HEK293 (cell line): Measurements from ENCODE around the gene RAC3.

Source experiments
- CTCF ChIA-PET: fragments of 350-600 bp; formaldehyde crosslinking; extraction: SDS; loops from one replicate; lab custom pipeline; 2021; ENCODE audit warnings: antibody characterized with exemption; lab: Yijun Ruan, JAX
- POLR2A ChIA-PET: fragments of 300-600 bp; formaldehyde crosslinking; extraction: SDS; loops from one replicate; lab custom pipeline; 2020; ENCODE audit warnings: antibody characterized with exemption, inconsistent platforms; lab: Yijun Ruan, JAX
- H3K27ac ChIP-seq: fragments of 200-500 bp; sonication (Bioruptor generic); 2 replicates; pipeline ENCODE4 v1.5.1; 2014; ENCODE audit warnings: low read depth, low read length, control low read depth, inconsistent platforms; ENCODE audit errors: extremely low read depth
- H3K36me3 ChIP-seq, 2 experiments: fragments of 200-500 bp in 1 of 2; sonication (Bioruptor generic) in 1 of 2; 1 replicate in 1 of 2; 2 replicates in 1 of 2; pipeline ENCODE4 v1.5.1; 2014 to 2017; ENCODE audit warnings: inconsistent platforms in 2 of 2, low read length in 2 of 2; ENCODE audit not compliant: control insufficient read depth in 2 of 2, insufficient read depth in 1 of 2
- H3K4me1 ChIP-seq: fragments of 200-500 bp; sonication (Bioruptor generic); 2 replicates; pipeline ENCODE4 v1.5.1; 2014; ENCODE audit warnings: mild to moderate bottlenecking, low read length, inconsistent platforms; ENCODE audit not compliant: control insufficient read depth, insufficient read depth
- H3K4me3 ChIP-seq: 2 replicates; pipeline ENCODE4 v1.5.1; 2011; ENCODE audit warnings: low read depth, mild to moderate bottlenecking, control low read depth, low read length, moderate library complexity
- H3K9me3 ChIP-seq: fragments of 200-500 bp; sonication (Bioruptor generic); 2 replicates; pipeline ENCODE4 v1.5.1; 2014; ENCODE audit warnings: low read depth, low read length, inconsistent platforms; ENCODE audit not compliant: control insufficient read depth, insufficient read depth
- ATF2 ChIP-seq: fragments of 450-650 bp; formaldehyde crosslinking; IDR thresholded peaks from 2 replicates; pipeline ENCODE4 v1.5.1; 2016; ENCODE audit warnings: missing biosample characterization, missing genetic modification characterization, low read depth
- CTCF ChIP-seq: fragments of 450-650 bp; formaldehyde crosslinking; IDR thresholded peaks from 2 replicates; pipeline ENCODE4 v1.5.1; 2016; ENCODE audit warnings: missing biosample characterization, missing genetic modification characterization
- EGR2 ChIP-seq: fragments of 450-650 bp; formaldehyde crosslinking; IDR thresholded peaks from 2 replicates; pipeline ENCODE4 v1.5.1; 2016; ENCODE audit warnings: low read depth, missing biosample characterization, missing genetic modification characterization
- GLIS1 ChIP-seq: fragments of 450-650 bp; formaldehyde crosslinking; IDR thresholded peaks from 2 replicates; pipeline ENCODE4 v1.5.1; 2016; ENCODE audit warnings: missing biosample characterization, missing genetic modification characterization
- KLF16 ChIP-seq: fragments of 450-650 bp; formaldehyde crosslinking; IDR thresholded peaks from 2 replicates; pipeline ENCODE4 v1.5.1; 2017; ENCODE audit warnings: missing biosample characterization, missing genetic modification characterization
- KLF17 ChIP-seq: fragments of 450-650 bp; formaldehyde crosslinking; IDR thresholded peaks from 2 replicates; pipeline ENCODE4 v1.5.1; 2016; ENCODE audit warnings: missing biosample characterization, missing genetic modification characterization
- KLF7 ChIP-seq: fragments of 450-650 bp; formaldehyde crosslinking; IDR thresholded peaks from 2 replicates; pipeline ENCODE4 v1.5.1; 2016; ENCODE audit warnings: missing biosample characterization, missing genetic modification characterization, borderline replicate concordance
- KLF9 ChIP-seq: fragments of 450-650 bp; formaldehyde crosslinking; IDR thresholded peaks from 2 replicates; pipeline ENCODE4 v1.5.1; 2016; ENCODE audit warnings: missing biosample characterization, missing genetic modification characterization, low read depth
- SP3 ChIP-seq: fragments of 450-650 bp; formaldehyde crosslinking; IDR thresholded peaks from 2 replicates; pipeline ENCODE4 v1.5.1; 2016; ENCODE audit warnings: missing biosample characterization, missing genetic modification characterization
- YY1 ChIP-seq: fragments of 450-650 bp; formaldehyde crosslinking; IDR thresholded peaks from 2 replicates; pipeline ENCODE4 v1.5.1; 2018; ENCODE audit warnings: missing biosample characterization, missing genetic modification characterization
- ZBTB6 ChIP-seq: fragments of 450-650 bp; formaldehyde crosslinking; IDR thresholded peaks from 2 replicates; pipeline ENCODE4 v1.5.1; 2017; ENCODE audit warnings: missing biosample characterization, missing genetic modification characterization
- ZBTB7A ChIP-seq: fragments of 450-650 bp; formaldehyde crosslinking; IDR thresholded peaks from 2 replicates; pipeline ENCODE4 v1.5.1; 2016; ENCODE audit warnings: low read depth, missing biosample characterization, missing genetic modification characterization
- ZNF10 ChIP-seq: fragments of 450-650 bp; formaldehyde crosslinking; IDR thresholded peaks from 2 replicates; pipeline ENCODE4 v1.5.1; 2017; ENCODE audit warnings: missing biosample characterization, missing genetic modification characterization
- ZNF132 ChIP-seq: fragments of 450-650 bp; formaldehyde crosslinking; IDR thresholded peaks from 2 replicates; pipeline ENCODE4 v1.5.1; 2017; ENCODE audit warnings: missing biosample characterization, missing genetic modification characterization, borderline replicate concordance
- ZNF155 ChIP-seq: fragments of 450-650 bp; formaldehyde crosslinking; IDR thresholded peaks from 2 replicates; pipeline ENCODE4 v1.5.1; 2016; ENCODE audit warnings: missing biosample characterization, missing genetic modification characterization
- ZNF202 ChIP-seq: fragments of 450-650 bp; formaldehyde crosslinking; IDR thresholded peaks from 2 replicates; pipeline ENCODE4 v1.5.1; 2016; ENCODE audit warnings: missing biosample characterization, missing genetic modification characterization, borderline replicate concordance
- ZNF223 ChIP-seq: fragments of 450-650 bp; formaldehyde crosslinking; IDR thresholded peaks from 2 replicates; pipeline ENCODE4 v1.5.1; 2016; ENCODE audit warnings: missing biosample characterization, missing genetic modification characterization
- ZNF324 ChIP-seq: fragments of 450-650 bp; formaldehyde crosslinking; IDR thresholded peaks from 2 replicates; pipeline ENCODE4 v1.5.1; 2016; ENCODE audit warnings: missing biosample characterization, missing genetic modification characterization
- ZNF350 ChIP-seq: fragments of 450-650 bp; formaldehyde crosslinking; IDR thresholded peaks from 2 replicates; pipeline ENCODE4 v1.5.0; 2017; ENCODE audit warnings: missing biosample characterization, mild to moderate bottlenecking, missing genetic modification characterization
- ZNF366 ChIP-seq: fragments of 450-650 bp; formaldehyde crosslinking; conservative IDR thresholded peaks from 2 replicates; pipeline ENCODE4 v1.5.1; 2016; ENCODE audit warnings: missing biosample characterization, missing genetic modification characterization
- ZNF501 ChIP-seq: fragments of 450-650 bp; formaldehyde crosslinking; IDR thresholded peaks from 2 replicates; pipeline ENCODE4 v1.5.1; 2016; ENCODE audit warnings: missing biosample characterization, missing genetic modification characterization
- ZNF510 ChIP-seq: fragments of 450-650 bp; formaldehyde crosslinking; IDR thresholded peaks from 2 replicates; pipeline ENCODE4 v1.5.1; 2018; ENCODE audit warnings: mild to moderate bottlenecking, missing genetic modification characterization, missing biosample characterization; ENCODE audit not compliant: insufficient replicate concordance
- ZNF555 ChIP-seq: fragments of 450-650 bp; formaldehyde crosslinking; conservative IDR thresholded peaks from 2 replicates; pipeline ENCODE4 v1.5.1; 2017; ENCODE audit warnings: missing biosample characterization, mild to moderate bottlenecking, missing genetic modification characterization, inconsistent platforms
- ZNF560 ChIP-seq: fragments of 450-650 bp; formaldehyde crosslinking; IDR thresholded peaks from 2 replicates; pipeline ENCODE4 v1.5.1; 2017; ENCODE audit warnings: missing biosample characterization, missing genetic modification characterization, borderline replicate concordance
- ZNF596 ChIP-seq: fragments of 450-650 bp; IDR thresholded peaks from 2 replicates; pipeline ENCODE4 v1.5.0; 2018; ENCODE audit warnings: missing biosample characterization, mild to moderate bottlenecking, missing genetic modification characterization, moderate library complexity
- ZNF600 ChIP-seq: fragments of 450-650 bp; formaldehyde crosslinking; IDR thresholded peaks from 2 replicates; pipeline ENCODE4 v1.5.1; 2016; ENCODE audit warnings: missing biosample characterization, missing genetic modification characterization
- ZNF645 ChIP-seq: fragments of 450-650 bp; formaldehyde crosslinking; IDR thresholded peaks from 2 replicates; pipeline ENCODE4; 2016; ENCODE audit warnings: missing biosample characterization, missing genetic modification characterization
- ZNF660 ChIP-seq: fragments of 450-650 bp; IDR thresholded peaks from 2 replicates; pipeline ENCODE4 v1.5.1; 2018; ENCODE audit warnings: missing biosample characterization, mild to moderate bottlenecking, missing genetic modification characterization
- ZNF664 ChIP-seq: fragments of 450-650 bp; formaldehyde crosslinking; IDR thresholded peaks from 2 replicates; pipeline ENCODE4 v1.5.1; 2016; ENCODE audit warnings: missing biosample characterization, missing genetic modification characterization
- ZNF677 ChIP-seq: fragments of 450-650 bp; IDR thresholded peaks from 2 replicates; pipeline ENCODE4 v1.5.0; 2018; ENCODE audit warnings: missing biosample characterization, mild to moderate bottlenecking, missing genetic modification characterization, moderate library complexity
- ZNF768 ChIP-seq: fragments of 450-650 bp; formaldehyde crosslinking; IDR thresholded peaks from 2 replicates; pipeline ENCODE4 v1.5.1; 2018; ENCODE audit warnings: missing biosample characterization, mild to moderate bottlenecking, missing genetic modification characterization
- ZSCAN23 ChIP-seq: fragments of 450-650 bp; formaldehyde crosslinking; IDR thresholded peaks from 2 replicates; pipeline ENCODE4 v1.5.1; 2016; ENCODE audit warnings: missing biosample characterization, missing genetic modification characterization

The RAC3 gene

GRCh38 chr17:82022310-82022980, 9.0 kb upstream of the RAC3 start, which contains the start of gene CENPX:
Gene CENPX (minus strand): TSS chr17:82022878. CDS start chr17:82022861, 17 bp downstream.
- no peaks in the 10 kb centered on the region for H3K9me3 ChIP-seq
- ChIA-PET CTCF (interaction anchor here (0.5 to 7.6 kb wide), 19 partner anchors 8 to 1054 kb away, joined by 3 to 105 read pairs (median 4); partner anchors contain the start of genes DCXR, NOTUM and RAC3), POLR2A (interaction anchor here (0.6 to 5.1 kb wide), 35 partner anchors 8 to 319 kb away, joined by 3 to 61 read pairs (median 5); partner anchors contain the start of genes DCXR, FASN, MCRIP1 and MRPL12)
- H3K36me3 ChIP-seq = peaks cover 0 to 47% of the 10 kb centered on the region in 2 experiments; a peak in 2 of 3 replicates
- peak within 1 kb of the TSS; percentile 95 for H3K4me3 ChIP-seq
- H3K27ac ChIP-seq = peak within 1 kb of the TSS; percentile 94
- peaks cover 11% of the 10 kb centered on the region for H3K4me1 ChIP-seq
- TF ChIP-seq ZNF132 (tag by site-specific recombination) (no peak), ZNF560 (tag by site-specific recombination) (no peak), ZNF10 (peak; percentile 41; the same call in 1 of the 2 replicates), CTCF (tag by site-specific recombination) (0 out of 2 replicates have a peak, but pooled peaks have one; percentile 8), YY1 (tag by site-specific recombination) (peak; percentile 40; the same call in 1 of the 2 replicates), ZBTB7A (tag by site-specific recombination) (peak; percentile 97), KLF17 (tag by site-specific recombination) (no peak; the same call in 1 of the 2 replicates), ZNF223 (tag by site-specific recombination) (no peak), ZNF324 (0 out of 2 replicates have a peak, but pooled peaks have one; percentile 64), ZNF600 (tag by site-specific recombination) (peak; percentile 98), ZNF202 (tag by site-specific recombination) (no peak), ZNF596 (tag by site-specific recombination) (no peak), ZNF664 (tag by site-specific recombination) (no peak), ZNF660 (tag by site-specific recombination) (no peak), KLF7 (peak; percentile 17; the same call in 1 of the 2 replicates), ZNF366 (no peak), ZNF645 (tag by site-specific recombination) (peak; percentile 51; the same call in 1 of the 2 replicates), KLF16 (tag by site-specific recombination) (peak; percentile 90; the same call in 1 of the 2 replicates), ZBTB6 (tag by site-specific recombination) (peak; percentile 38; the same call in 1 of the 2 replicates), KLF9 (tag by site-specific recombination) (peak; percentile 91), ZNF510 (tag by site-specific recombination) (no peak), ZNF155 (tag by site-specific recombination) (no peak), ZNF555 (tag by site-specific recombination) (no peak), SP3 (no peak), ZNF677 (no peak), GLIS1 (no peak), ZSCAN23 (no peak), ATF2 (tag by site-specific recombination) (no peak), ZNF350 (no peak), ZNF768 (tag by site-specific recombination) (no peak), EGR2 (peak; percentile 60; the same call in 1 of the 2 replicates), ZNF501 (tag by site-specific recombination) (no peak)
